HG02852 (cell line): ENCODE results near the gene SERINC4.

Experiments
- ATAC-seq: cut with Tn5 transposase; IDR thresholded peaks from one replicate; pipeline ENCODE4 v1.9.1; 2021; ENCODE audit warnings: mild to moderate bottlenecking, moderate library complexity; ENCODE audit not compliant: unreplicated experiment

SERINC4 gene

DNA sequence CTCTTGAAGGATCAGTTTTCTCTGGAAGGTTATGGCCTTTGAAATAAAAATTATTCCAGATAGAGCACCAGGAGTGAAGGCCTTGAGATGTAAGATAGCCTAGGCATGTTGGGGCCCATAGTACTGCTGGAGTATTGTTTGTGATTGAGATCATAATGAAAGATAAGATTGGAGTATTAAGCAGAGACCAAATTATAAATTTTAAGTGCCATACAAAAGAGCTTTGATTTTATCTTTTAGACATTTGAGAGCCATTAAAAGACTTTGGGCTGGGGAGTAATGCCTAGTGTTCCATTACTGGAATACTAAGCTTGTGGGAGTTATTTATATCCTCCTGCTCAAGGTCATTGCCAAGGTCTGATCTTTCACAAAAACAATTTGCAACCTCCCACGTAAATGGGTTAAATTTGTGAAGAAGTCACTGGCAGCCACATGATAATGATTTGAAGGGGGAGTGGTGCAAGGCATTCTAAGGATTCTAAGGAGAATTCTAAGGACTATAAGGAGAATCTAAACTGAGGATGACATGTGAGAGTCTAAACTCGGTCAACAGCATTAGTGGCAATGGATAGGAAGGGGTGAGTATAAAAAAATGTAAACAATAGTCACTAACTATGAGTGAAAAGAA lies 36.1 kb downstream of the SERINC4 start:
- no peak for ATAC-seq

DNA sequence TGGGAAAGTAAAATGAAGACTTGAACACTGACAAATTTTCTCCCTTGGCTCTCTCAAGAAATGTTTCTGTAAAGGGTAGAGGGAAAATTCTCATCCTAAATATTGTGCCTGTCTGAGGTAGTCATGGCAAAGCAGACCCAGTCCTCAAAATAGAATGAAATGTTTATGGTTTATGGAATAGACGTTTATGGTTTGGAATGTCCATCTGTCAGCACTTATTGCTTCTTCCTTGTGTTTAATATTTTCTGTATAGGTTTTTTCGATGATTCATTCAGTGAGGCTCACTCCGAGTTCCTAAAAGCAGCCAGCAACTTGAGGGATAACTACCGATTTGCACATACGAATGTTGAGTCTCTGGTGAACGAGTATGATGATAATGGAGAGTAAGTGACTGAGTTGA lies 37.2 kb downstream of the SERINC4 start:
- no peak for ATAC-seq

GRCh38 chr15:43751885-43752284 lies 48.1 kb downstream of the SERINC4 start:
- no peak for ATAC-seq

DNA sequence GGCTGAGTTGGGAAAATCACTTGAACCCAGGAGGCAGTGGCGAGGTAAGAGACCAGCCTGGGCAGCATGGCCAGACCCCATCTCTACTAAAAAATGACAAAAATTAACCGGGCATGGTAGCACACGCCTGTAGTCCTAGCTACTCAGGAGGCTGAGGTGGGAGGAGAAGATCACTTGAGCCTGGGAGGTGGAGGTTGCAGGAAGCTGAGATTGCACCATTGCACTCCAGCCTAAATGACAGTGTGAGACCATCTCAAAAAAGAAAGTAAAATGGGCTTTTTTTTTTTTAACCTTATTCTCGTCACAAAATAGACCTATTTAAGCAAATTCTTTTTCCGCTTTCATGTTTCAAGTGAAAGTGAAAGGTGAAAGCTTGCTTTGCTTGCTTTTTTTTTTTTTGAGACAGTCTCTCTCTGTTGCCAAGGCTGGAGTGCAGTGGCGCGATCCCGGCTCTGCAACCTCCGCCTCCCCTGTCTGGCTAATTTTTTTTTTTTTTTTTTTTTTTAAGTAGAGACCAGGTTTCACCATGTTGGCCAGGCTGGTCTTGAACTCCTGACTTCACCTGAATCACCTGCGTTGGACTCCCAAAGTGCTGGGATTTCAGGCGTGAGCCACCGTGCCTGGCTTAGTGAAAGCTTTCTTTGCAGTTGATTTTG lies 50.2 kb downstream of the SERINC4 start:
- ATAC-seq: peak; percentile 39

DNA sequence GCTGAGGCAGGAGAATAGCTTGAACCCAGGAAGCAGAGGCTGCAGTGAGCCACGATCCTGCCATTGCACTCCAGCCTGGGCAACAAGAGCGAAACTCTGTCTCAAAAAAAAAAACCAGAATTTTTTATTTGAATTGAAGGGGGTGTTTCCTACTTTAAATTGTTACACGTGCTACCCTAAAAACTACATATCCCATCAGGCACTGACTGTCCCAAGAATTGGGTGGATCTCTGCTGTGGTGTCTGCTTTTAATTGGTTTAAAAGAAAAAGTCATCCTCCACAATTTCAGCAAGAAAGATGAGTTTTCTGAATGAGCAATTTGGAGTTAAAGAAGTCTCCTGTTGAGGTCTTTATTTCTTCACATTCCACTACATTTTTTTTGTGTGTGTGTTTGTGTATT lies 51.6 kb downstream of the SERINC4 start:
- no peak for ATAC-seq

- peak; percentile 14 for ATAC-seq
Observed at GRCh38 chr15:43746903-43747309, 53.1 kb downstream of the SERINC4 start.

DNA sequence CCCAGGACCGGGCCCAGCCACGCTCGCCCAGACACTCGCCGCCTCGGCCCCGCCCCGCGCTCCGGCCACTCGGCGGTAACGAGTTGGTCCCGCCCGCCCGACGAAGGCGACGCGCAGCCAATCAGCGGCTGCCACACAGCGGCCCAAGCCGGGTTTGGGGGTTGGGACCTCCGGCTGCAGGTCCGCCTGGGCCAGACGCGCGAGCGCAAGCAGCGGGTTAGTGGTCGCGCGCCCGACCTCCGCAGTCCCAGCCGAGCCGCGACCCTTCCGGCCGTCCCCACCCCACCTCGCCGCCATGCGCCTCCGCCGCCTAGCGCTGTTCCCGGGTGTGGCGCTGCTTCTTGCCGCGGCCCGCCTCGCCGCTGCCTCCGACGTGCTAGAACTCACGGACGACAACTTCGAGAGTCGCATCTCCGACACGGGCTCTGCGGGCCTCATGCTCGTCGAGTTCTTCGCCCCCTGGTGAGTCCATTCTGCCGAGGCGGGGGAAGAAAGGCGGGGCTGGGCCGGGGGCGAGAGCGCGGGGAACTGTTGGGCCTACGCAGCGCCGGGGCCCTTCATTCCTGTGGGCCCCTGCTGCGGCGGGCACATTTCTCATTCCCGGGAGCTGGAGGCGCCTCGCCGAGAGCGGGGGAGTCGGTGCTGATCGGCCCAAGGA lies 53.6 kb downstream of the SERINC4 start, which contains the start of gene PDIA3:
PDIA3 (plus strand) TSS at position 194 of the 658 bp plus-strand sequence; CDS start at position 296, 102 bp downstream.
- peak; percentile 72 for ATAC-seq
